Sigmoid colon (tissue), 7 donors: ENCODE data around the gene USP25. TPM values are rescaled to one million over a fixed set of nuclear protein-coding genes. Genes with fewer than 3 reads are reported as not detected.

Experiments used
- DNase-seq: peaks from one replicate; pipeline ENCODE4 v3.0.0-alpha.2; 2019
- H3K27ac ChIP-seq, 4 donors: fragments of 200-600 bp; sonication (generic); one replicate each; pipeline ENCODE4 v1.5.1; 2016 to 2019; ENCODE audit warnings: mild to moderate bottlenecking in 1 of 4
- H3K27me3 ChIP-seq, 3 donors: fragments of 200-600 bp; sonication (generic); one replicate each; pipeline ENCODE4 v1.5.1; 2019; ENCODE audit warnings: mild to moderate bottlenecking in 1 of 3
- H3K36me3 ChIP-seq, 4 donors: fragments of 200-600 bp; sonication (generic); one replicate each; pipeline ENCODE4 v1.5.1; 2016 to 2019
- H3K4me1 ChIP-seq, 4 donors: fragments of 200-600 bp; sonication (generic); one replicate each; pipeline ENCODE4 v1.5.1; 2017 to 2019
- H3K4me3 ChIP-seq, 4 donors: fragments of 200-600 bp; sonication (generic); one replicate each; pipeline ENCODE4 v1.5.1; 2017 to 2019; ENCODE audit warnings: mild to moderate bottlenecking in 2 of 4, moderate library complexity in 1 of 4
- H3K9me3 ChIP-seq, 4 donors: fragments of 200-600 bp in 3 of 4; sonication (generic) in 3 of 4; one replicate each; pipeline versions ENCODE4 v1.5.1 to v1.6.1; 2013 to 2019
- EP300 ChIP-seq, 4 donors: sonication (generic); formaldehyde crosslinking; IDR thresholded peaks; one replicate each; pipeline ENCODE4 v1.6.1; 2017; ENCODE audit warnings: antibody characterized with exemption in 4 of 4
- POLR2A ChIP-seq, 2 donors: fragments of 450-650 bp; IDR thresholded peaks; one replicate each; pipeline ENCODE4 v1.6.1; 2016; ENCODE audit warnings: antibody characterized with exemption in 2 of 2, mild to moderate bottlenecking in 2 of 2, moderate library complexity in 2 of 2
- POLR2AphosphoS5 ChIP-seq, 4 donors: sonication (generic); formaldehyde crosslinking; IDR thresholded peaks; one replicate each; pipeline ENCODE4 v1.6.1; 2017; ENCODE audit warnings: antibody characterized with exemption in 4 of 4
- WGBS, 2 donors: extraction: QIAGEN DNeasy Blood & Tissue Kit; methylation state at CpG; one replicate each; pipeline ENCODE4 v1.1.7; 2013; 5-methylcytosine and 5-hydroxymethylcytosine counted together
- intact Hi-C: fragments of 100-400 bp; cut with DNase I; formaldehyde crosslinking; loops from one replicate; pipeline ENCODE4 v1.15.1; 2023
- polyA plus RNA-seq, 3 donors: library from polyadenylated mRNA; stranded (reverse); fragments of 200-250 nt; gene quantifications; one replicate each; pipeline ENCODE4 v1.2.3, GENCODE V29; 2013
- total RNA-seq, 4 donors: library from RNA; depleted of rRNA; stranded (reverse); fragments of >200 nt; gene quantifications; one replicate each; pipeline ENCODE4 v1.1.0, GENCODE V29; 2016
- TF ChIP-seq, protein P1 (sequence below), 4 experiments: fragments of 450-650 bp in 3 of 4; fragments of 200-600 bp in 1 of 4; IDR thresholded peaks; one replicate each; pipeline ENCODE4 v1.5.1; 2016 to 2019; ENCODE audit warnings: antibody characterized with exemption in 4 of 4, mild to moderate bottlenecking in 3 of 4, moderate library complexity in 2 of 4
- donor health status: healthy with polysubstance abuse.
- donor health status: Bipolar disorder and iron deficiency.
- donor health status: healthy.

The USP25 gene
- total and polyA plus RNA-seq, 7 donors = 10.2 to 54.0 (median 37.9) TPM

DNA sequence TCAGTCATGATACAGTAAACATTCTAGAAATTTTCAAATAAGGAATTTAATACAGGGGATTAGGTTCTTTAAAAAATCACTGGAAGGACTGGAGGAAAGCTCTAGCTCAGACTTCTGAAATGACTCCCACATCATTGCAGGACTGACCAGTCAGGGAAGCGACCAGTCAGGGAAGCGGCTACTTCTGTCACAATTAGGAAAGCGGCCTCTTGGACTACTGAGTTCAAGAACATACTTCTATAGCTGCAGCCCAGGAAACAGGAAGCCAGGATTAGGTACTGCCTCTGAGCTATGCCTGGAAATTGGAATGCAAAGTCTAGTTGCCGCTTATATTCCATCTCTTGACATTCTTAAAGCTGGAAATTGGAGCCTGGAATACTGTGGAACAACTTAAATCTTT is 45.5 kb downstream of the USP25 start:
- H3K9me3 ChIP-seq = no peaks in the 10 kb centered on the region
- H3K27ac ChIP-seq = peak overlapping the region in 3 of 4 donors; percentile 47 to 67 (median 62)
- intact Hi-C loops = no loop called here
- DNase-seq = no peak
- TF ChIP-seq POLR2AphosphoS5 (IDR thresholded peaks at IDR 0.05) = no peak
- TF ChIP-seq, protein P1, sequence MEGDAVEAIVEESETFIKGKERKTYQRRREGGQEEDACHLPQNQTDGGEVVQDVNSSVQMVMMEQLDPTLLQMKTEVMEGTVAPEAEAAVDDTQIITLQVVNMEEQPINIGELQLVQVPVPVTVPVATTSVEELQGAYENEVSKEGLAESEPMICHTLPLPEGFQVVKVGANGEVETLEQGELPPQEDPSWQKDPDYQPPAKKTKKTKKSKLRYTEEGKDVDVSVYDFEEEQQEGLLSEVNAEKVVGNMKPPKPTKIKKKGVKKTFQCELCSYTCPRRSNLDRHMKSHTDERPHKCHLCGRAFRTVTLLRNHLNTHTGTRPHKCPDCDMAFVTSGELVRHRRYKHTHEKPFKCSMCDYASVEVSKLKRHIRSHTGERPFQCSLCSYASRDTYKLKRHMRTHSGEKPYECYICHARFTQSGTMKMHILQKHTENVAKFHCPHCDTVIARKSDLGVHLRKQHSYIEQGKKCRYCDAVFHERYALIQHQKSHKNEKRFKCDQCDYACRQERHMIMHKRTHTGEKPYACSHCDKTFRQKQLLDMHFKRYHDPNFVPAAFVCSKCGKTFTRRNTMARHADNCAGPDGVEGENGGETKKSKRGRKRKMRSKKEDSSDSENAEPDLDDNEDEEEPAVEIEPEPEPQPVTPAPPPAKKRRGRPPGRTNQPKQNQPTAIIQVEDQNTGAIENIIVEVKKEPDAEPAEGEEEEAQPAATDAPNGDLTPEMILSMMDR (IDR thresholded peaks at IDR 0.05) = no peak
- no peak for TF ChIP-seq POLR2A (IDR thresholded peaks at IDR 0.05)
- TF ChIP-seq EP300 (IDR thresholded peaks at IDR 0.05) = no peak
- no peaks in the 10 kb centered on the region for H3K36me3 ChIP-seq
- no peaks in the 10 kb centered on the region for H3K27me3 ChIP-seq
- H3K4me3 ChIP-seq = no peak overlapping the region
- H3K4me1 ChIP-seq = peaks cover 0 to 68% (median 61%) of the 10 kb centered on the region in 4 donors
- WGBS, 2 donors = 97% methylated on average over 4 of the region's 4 CpGs

DNA sequence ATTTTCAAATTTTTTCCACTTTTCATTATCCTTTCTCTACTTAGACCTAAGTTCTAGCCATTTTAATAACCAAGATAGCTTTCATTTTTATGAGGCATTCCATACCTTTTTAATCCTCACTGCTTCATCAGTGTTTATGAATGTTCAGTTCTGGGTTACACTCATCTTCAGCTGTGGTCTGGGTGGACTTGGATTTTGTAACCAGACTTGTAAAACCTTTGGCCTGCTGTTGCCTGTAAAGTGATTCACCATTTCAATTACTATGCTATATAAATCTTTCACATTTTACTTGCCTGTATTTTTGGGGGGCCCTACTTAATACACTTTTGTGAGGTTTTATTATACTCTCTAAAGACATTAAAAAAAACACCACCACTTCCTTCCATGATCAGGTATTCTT is 46.2 kb downstream of the USP25 start:
- H3K36me3 ChIP-seq = no peaks in the 10 kb centered on the region
- H3K27me3 ChIP-seq = no peaks in the 10 kb centered on the region
- intact Hi-C loops = no loop called here
- no peak overlapping the region for H3K4me3 ChIP-seq
- TF ChIP-seq POLR2AphosphoS5 (IDR thresholded peaks at IDR 0.05) (peak in 1 of 4 donors; percentile 26), POLR2A (IDR thresholded peaks at IDR 0.05) (no peak), EP300 (IDR thresholded peaks at IDR 0.05) (no peak)
- TF ChIP-seq, protein P1 (IDR thresholded peaks at IDR 0.05) = no peak
- H3K27ac ChIP-seq = peak overlapping the region in 3 of 4 donors; percentile 47 to 67 (median 62)
- no peaks in the 10 kb centered on the region for H3K9me3 ChIP-seq
- no peak for DNase-seq
- H3K4me1 ChIP-seq = peaks cover 0 to 61% (median 55%) of the 10 kb centered on the region in 4 donors

DNA sequence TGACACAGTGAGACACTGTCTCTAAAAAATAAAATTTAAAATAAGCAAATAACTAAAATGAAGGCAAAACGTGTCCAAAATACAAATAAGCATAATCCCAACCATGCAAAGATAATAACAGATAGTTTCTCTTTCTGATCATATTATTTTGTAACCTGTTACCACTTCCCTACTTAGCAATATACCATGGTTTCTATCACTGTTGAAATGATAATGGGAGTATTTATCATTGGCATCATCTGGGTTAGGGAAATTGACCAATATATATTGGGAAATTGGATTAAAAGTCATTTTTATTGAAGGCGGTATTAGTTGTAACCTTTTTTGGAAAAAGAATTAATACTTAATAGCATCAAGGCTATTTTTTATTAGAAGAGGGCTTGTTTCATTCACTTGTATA is 47.0 kb downstream of the USP25 start:
- H3K4me1 ChIP-seq = peaks cover 0 to 54% (median 51%) of the 10 kb centered on the region in 4 donors
- no peaks in the 10 kb centered on the region for H3K9me3 ChIP-seq
- WGBS, 2 donors = 83% methylated on average over 2 of the region's 2 CpGs
- peaks cover 2 to 5% (median 3%) of the 10 kb centered on the region in 4 donors for H3K36me3 ChIP-seq
- H3K27ac ChIP-seq = peak overlapping the region in 2 of 4 donors; percentile 62 to 67
- intact Hi-C loops = no loop called here
- TF ChIP-seq POLR2AphosphoS5 (IDR thresholded peaks at IDR 0.05) = no peak
- TF ChIP-seq, protein P1 (IDR thresholded peaks at IDR 0.05) = no peak
- H3K4me3 ChIP-seq = no peak overlapping the region
- no peak for DNase-seq
- no peaks in the 10 kb centered on the region for H3K27me3 ChIP-seq

DNA sequence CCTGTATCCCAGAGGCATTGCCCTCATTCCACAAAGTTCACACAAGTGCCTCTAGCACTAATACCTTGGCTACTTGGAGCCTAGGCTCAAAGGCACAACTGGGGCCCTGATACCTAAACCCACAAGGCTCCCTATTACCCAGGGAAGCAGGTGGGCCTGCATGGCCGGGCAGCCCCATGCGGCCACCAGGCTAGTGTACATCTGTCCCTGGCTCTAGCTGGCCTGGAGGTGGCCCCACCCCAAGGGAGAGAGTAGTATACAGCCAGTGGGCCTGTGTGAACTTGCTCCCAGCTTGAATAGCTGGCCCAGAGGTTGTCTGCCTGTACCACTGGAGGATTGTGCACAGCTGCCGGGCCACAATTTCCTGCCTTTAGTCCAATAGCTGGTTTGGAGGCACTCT is 52.2 kb downstream of the USP25 start:
- H3K4me1 ChIP-seq = peaks cover 0 to 7% (median 4%) of the 10 kb centered on the region in 4 donors
- intact Hi-C loops = no loop called here
- H3K27me3 ChIP-seq = no peaks in the 10 kb centered on the region
- WGBS, 2 donors = 97 to 98% methylated on average over 3 of the region's 3 CpGs
- no peaks in the 10 kb centered on the region for H3K9me3 ChIP-seq
- no peak for DNase-seq
- no peak overlapping the region for H3K4me3 ChIP-seq
- H3K27ac ChIP-seq = no peak overlapping the region
- TF ChIP-seq POLR2A (IDR thresholded peaks at IDR 0.05) = no peak
- TF ChIP-seq, protein P1 (IDR thresholded peaks at IDR 0.05) = no peak
- no peak for TF ChIP-seq EP300 (IDR thresholded peaks at IDR 0.05)
- no peak for TF ChIP-seq POLR2AphosphoS5 (IDR thresholded peaks at IDR 0.05)
- peaks cover 5 to 13% (median 11%) of the 10 kb centered on the region in 4 donors for H3K36me3 ChIP-seq

DNA sequence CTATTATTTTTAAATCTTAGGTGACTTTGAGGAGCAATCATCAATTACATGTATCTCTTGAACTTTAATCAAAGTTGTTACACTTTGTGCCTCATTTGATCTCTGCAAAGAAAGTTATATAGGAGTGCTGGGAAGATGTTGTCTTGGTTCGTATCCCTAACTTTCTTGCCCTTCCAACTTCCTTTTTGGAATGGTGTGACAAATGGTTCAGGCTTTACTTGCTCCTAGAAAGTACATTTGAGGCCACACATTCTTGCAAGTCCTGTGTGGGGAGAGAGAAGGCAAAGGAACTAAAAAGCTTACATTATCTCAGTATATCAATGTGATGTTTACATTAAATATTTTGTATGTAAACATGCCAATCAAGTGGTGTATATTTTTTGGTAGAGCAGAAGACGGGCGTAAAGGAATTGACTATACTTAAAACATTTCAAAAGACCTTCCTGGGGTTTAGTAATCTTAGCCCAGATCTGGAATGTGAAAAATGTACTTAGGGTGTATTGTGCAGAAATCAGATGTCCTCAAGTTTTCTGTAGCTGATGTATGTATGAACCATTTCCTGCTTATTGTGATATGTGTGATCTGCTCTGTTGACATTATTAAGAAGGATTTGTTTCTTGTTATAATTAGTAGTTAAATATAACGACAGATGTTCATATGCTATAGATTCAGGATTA is 59.2 kb downstream of the USP25 start:
- intact Hi-C loops = no loop called here
- Histone ChIP-seq H3K36me3 (no peaks in the 10 kb centered on the region), H3K4me1 (peaks cover 0 to 10% (median 5%) of the 10 kb centered on the region in 4 donors), H3K4me3 (no peak overlapping the region), H3K27me3 (no peaks in the 10 kb centered on the region), H3K27ac (no peak overlapping the region), H3K9me3 (no peaks in the 10 kb centered on the region)
- WGBS, 2 donors = 88 to 91% methylated on average over 4 of the region's 4 CpGs
- DNase-seq = no peak
- TF ChIP-seq POLR2A (IDR thresholded peaks at IDR 0.05) (no peak), EP300 (IDR thresholded peaks at IDR 0.05) (no peak), POLR2AphosphoS5 (IDR thresholded peaks at IDR 0.05) (no peak)
- TF ChIP-seq, protein P1 (IDR thresholded peaks at IDR 0.05) = no peak
